GM18873 (cell line): ENCODE measurements around the gene SF3B3.
A peak's percentile ranks its signal among the peaks of the same experiment; 100 is the strongest.

ENCODE experiments used
- ATAC-seq: cut with Tn5 transposase; IDR thresholded peaks from one replicate; pipeline ENCODE4 v1.9.1; 2021; ENCODE audit warnings: mild to moderate bottlenecking, moderate library complexity, moderate number of reproducible peaks; ENCODE audit not compliant: unreplicated experiment, low FRiP score

The SF3B3 gene

GRCh38 chr16:70523743-70524398 lies at the start of gene SF3B3:
TSS of gene SF3B3 (plus strand) at chr16:70523816. CDS start at chr16:70526657, 2,841 bp downstream.
- no peak for ATAC-seq

- ATAC-seq: no peak
These were observed 49.1 kb upstream of the SF3B3 start for GRCh38 chr16:70474320-70475053.

GRCh38 chr16:70475054-70475871 lies 48.4 kb upstream of the SF3B3 start:
- no peak for ATAC-seq

DNA sequence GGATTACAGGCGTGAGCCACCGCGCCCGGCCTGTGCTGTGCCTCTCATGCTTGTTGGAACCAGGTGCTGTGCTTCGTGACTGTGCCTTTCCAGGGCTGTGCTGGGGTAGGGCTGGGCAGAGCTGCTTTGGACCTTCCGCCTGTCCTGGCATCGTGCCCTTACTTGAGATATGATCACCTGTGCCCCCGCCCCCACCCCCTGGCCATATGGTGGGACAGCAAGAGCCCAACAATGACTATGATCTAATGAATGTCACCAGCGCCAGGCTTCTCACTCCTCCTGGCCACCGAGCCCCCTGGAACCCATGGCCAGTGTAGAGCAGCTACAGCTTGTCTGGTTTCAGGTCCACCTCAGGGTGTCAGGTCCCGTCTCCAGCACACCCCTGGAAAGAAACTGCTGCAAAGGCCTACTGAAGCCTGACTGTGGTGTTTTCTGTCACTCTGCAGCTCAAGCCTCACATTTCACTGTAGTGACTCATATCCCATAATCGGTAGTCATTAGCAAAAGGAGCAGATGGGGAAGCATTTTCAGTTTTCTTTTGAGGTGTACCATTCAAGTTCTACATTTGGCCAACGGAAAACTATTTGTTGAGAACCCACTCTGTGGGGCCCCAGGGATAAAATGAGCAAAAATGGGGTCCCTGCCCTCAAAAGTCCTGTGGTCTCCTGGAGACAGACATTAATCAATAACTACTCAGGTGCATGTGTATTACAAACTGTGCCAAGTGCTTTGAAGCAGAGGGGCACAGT lies 47.2 kb upstream of the SF3B3 start:
- ATAC-seq: peak; percentile 78

DNA sequence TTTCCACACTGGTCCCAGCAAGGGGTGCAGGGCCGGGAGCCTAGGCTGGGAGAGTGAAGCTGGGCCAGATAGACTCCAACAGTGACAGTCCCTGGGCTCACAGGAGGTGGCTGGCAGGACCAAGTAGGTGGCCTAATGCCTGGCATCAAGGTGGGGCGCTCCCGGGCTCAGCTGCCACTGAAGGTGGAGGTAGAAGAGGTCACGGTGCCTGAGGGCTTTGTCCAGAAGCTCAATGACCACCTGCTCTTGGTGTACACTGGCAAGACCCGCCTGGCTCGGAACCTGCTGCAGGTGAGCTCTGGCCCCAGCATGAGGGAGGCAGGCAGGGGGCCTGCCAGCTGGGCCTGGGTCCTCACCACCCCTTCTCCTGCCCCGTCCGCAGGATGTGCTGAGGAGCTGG lies 45.4 kb upstream of the SF3B3 start:
- no peak for ATAC-seq

- no peak for ATAC-seq
These were observed 44.7 kb upstream of the SF3B3 start for GRCh38 chr16:70478912-70479341.

DNA sequence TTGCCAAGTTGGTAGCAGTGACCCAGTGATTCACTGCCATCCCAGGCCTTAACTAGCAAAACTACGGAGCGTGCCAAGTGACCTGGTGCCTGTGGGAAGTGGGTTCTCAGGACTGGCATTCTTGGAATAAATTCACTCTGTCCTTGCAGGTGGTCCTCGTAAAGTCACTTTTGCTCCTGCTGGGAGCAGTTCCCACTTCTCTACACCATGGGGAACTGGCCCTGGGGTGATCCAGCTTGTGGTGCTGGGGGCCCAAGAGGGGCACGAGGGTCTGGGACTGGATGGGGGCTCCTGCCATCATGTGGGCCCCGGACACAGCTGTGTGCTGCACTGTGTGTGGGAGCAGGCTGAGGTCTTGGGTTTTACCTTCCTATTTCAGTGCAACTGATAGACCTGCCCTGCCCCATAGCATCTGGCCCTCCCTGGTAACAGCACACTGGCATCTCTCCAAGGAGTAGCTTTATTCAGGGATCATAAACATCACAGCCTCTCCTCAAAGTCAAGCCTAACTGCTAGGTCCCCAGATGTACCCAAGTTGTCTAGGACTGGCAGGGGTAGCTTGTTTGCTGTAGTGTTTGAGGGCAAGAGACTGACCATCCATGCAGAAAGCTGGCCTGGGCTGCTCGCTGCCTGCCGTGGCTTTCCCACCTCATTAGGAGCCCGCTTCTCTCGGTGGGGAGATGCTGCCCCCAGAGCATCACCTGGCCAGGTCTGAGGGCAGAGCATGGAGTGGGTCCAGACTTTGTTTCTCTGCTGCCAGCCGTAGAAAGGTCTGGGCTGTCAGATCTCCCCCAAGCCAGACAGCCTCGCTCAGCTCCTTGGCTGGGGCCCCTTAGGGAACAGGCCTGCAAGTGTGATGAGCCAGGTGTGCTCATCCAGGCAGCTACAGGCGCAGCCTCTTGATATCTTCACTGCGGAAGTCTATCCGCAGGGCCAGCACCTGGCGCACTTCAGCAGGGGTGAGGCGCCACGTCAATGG lies 43.2 kb upstream of the SF3B3 start:
- no peak for ATAC-seq

- no peak for ATAC-seq
These were observed 41.6 kb upstream of the SF3B3 start for GRCh38 chr16:70481929-70482536.

DNA sequence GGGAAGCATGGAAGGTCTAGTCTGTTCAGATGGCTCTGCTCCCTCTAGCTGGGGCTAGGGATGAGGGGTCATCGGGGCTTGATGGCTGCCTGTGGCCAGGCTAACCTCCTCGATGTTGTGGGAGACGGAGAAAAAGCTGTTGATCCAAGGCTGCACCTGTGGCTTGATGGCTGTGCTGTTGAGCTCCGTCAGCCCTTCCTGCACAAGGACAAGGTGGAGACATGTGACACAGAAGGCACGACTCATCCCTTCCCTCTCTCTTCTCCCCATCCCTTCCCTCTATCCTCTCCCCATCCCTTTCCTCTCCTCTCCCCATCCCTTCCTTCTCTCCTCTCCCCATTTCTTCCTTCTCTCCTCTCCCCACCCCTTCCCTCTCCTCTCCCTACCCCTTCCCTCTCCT lies 41.0 kb upstream of the SF3B3 start:
- no peak for ATAC-seq

- ATAC-seq: no peak
These were observed 40.2 kb upstream of the SF3B3 start for GRCh38 chr16:70483426-70483825.

DNA sequence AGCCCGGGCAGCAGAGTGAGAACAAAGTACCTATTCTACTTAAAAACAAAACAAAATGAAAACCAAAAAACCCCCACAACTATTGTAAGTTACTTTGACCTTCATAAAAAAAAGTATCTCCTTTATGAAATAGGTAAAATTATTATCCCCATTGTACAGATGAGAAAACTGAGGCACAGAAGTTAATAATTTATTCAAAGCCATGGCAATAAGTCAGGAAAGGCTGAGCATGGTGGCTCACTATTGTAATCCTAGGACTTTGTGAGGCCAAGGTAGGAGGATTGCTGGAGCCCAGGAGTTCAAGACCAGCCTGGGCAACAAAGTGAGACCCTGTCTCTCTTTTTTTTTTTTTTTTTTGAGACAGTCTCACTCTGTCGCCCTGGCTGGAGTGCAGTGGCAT lies 38.7 kb upstream of the SF3B3 start:
- ATAC-seq: no peak

GRCh38 chr16:70490261-70490660 lies 33.4 kb upstream of the SF3B3 start:
- ATAC-seq: no peak

- no peak for ATAC-seq
These were observed 29.8 kb upstream of the SF3B3 start for GRCh38 chr16:70493802-70494201.

DNA sequence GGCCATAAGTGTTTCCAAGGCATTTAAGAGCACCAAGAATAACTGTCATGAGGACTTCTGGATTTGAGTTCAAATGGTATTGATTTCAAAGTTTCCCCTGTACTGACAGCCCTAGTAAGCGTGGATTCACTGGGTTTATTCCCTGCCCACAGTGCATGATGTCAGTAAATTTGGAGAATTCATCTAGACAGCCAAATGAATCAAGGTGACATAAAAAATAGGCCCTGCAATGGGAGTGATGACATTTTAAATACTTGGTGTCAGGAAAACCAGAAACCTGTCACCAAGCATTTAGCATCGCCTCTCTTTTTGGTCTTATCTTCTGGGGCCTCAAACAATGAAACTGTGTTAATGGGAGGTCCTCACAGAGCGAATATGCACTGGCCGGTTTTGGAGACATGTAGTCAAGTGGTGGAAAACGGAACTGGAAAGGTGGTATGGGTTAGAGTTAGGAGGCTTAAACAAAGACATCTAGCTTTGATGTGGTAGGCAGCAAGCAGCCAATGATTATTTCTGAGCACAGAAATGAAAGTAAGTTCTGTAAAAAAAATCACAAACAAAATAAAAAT lies 29.3 kb upstream of the SF3B3 start:
- ATAC-seq: no peak

- no peak for ATAC-seq
These were observed 28.8 kb upstream of the SF3B3 start for GRCh38 chr16:70494777-70495176.

DNA sequence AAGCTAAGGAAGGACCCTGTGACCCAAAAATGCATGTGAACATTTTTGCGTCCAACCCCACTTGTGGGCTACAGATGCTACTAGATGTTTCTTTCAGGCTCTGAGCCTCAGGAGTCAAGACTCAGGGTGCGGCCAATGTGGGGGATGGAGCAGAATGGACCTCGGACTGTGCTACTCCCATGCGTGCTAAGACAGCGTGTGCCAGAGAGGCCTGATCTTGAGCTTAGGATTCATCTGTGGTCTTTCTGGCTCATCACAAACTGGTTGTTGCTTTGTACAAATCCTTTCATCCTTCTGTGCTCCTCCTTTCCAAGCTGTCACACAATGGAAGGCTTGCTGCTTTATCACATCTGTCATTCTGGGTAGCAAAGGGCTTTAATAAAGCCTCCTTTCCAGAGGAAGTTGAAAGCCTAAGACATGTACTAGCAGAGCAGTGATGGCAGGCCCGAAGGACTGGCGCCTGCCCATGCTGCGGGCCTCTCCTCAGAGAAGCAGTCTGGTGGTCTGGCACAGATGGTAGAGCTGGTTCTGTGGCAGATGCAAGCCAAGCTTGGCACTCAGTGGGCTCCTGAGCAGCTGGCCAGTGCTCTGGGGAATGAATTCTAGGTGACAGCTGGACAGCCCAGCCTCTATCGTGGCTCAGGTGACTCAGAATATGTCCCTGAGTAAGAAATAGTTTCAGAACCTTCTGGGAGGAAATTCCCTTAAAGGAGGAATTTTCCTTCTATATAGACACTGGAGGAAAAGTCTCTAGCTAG lies 28.0 kb upstream of the SF3B3 start:
- ATAC-seq: no peak

DNA sequence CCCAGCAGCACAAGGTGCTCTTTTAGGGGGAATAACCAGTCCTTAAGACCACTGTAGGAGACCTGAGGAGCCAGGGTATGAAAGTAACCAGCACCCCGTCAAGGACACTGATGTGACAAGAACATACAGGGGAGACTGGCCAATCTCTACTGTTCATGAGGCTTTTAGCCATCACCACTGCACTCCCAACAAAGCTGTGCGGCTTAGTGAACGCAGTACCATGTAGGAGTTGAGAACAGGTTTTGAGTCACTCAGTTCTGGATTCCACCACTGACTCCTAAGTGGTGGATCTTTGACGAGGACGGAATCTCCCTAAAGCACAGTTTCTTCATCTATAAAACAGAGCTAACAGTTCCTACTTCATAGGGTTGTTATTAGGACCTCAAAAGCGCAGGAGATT lies 27.1 kb upstream of the SF3B3 start:
- no peak for ATAC-seq

GRCh38 chr16:70508752-70509151 lies 14.9 kb upstream of the SF3B3 start:
- no peak for ATAC-seq
